Cardiac fibroblast (primary cell): Measurements from ENCODE around the gene TADA1.

Experiments
- DNase-seq, 2 donors: peaks; one replicate each; pipeline versions ENCODE4 v3.0.0 to v3.0.0-alpha.2; 2010; ENCODE audit warnings: low read depth in 2 of 2
- H3K4me3 ChIP-seq, 2 donors: replicated peaks in 1 of 2; 1 replicate in 1 of 2; 2 replicates in 1 of 2; pipeline ENCODE4 v1.5.1; 2011; ENCODE audit warnings: low read depth in 2 of 2, low read length in 2 of 2, mild to moderate bottlenecking in 2 of 2, moderate library complexity in 1 of 2
- TF ChIP-seq, protein P1 (sequence below): IDR thresholded peaks from one replicate; pipeline ENCODE4 v1.5.1; 2011; ENCODE audit warnings: low read depth, mild to moderate bottlenecking, low read length, inconsistent platforms

The TADA1 gene

GRCh38 chr1:166907051-166907450 lies 31.0 kb upstream of the TADA1 start:
- DNase-seq: no peak
- no peak overlapping the region for H3K4me3 ChIP-seq
- TF ChIP-seq, protein P1, sequence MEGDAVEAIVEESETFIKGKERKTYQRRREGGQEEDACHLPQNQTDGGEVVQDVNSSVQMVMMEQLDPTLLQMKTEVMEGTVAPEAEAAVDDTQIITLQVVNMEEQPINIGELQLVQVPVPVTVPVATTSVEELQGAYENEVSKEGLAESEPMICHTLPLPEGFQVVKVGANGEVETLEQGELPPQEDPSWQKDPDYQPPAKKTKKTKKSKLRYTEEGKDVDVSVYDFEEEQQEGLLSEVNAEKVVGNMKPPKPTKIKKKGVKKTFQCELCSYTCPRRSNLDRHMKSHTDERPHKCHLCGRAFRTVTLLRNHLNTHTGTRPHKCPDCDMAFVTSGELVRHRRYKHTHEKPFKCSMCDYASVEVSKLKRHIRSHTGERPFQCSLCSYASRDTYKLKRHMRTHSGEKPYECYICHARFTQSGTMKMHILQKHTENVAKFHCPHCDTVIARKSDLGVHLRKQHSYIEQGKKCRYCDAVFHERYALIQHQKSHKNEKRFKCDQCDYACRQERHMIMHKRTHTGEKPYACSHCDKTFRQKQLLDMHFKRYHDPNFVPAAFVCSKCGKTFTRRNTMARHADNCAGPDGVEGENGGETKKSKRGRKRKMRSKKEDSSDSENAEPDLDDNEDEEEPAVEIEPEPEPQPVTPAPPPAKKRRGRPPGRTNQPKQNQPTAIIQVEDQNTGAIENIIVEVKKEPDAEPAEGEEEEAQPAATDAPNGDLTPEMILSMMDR: no peak

DNA sequence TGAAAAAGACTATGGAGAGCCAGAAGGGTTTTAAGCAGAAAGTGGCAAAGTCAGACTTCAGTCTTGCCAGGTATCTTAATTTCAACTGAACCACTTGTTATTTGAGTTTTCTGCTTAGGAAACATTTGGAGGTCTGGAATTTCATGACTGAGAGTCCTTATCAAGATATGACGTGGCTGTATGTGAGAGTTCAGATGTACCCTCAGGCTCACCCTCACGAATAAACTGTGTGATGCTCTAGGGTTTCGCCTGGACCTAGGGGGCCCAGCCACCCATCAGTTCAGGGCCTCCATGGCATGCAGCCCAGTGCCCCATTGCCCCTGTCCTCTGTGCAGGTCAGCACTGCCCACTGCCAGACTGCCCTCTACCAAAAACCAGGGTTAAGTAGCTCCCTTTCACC lies 30.6 kb upstream of the TADA1 start:
- no peak overlapping the region for H3K4me3 ChIP-seq
- TF ChIP-seq, protein P1: no peak
- no peak for DNase-seq

DNA sequence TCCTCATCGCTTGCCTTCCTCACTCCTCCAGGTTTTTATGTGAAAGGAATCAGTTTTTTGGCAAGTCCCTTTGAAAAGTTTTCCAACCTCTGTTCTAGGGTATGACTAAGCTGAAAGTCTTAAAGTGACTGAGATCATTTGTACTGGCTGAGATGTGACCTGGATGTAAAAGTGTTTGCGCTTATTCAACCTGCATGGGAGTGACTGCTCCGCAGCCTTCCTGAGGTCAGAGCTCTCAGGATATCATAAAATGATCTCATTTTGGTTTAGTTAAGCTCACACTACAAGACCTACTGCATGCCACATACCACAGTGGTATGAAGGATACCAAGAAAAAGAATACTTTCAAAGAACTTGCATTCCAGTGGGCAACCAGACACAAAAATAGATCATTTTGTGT lies 29.8 kb upstream of the TADA1 start:
- H3K4me3 ChIP-seq: no peak overlapping the region
- TF ChIP-seq, protein P1: no peak
- peak; percentile 31 to 47 for DNase-seq

GRCh38 chr1:166905136-166905535 lies 29.1 kb upstream of the TADA1 start:
- TF ChIP-seq, protein P1: no peak
- DNase-seq: no peak
- H3K4me3 ChIP-seq: no peak overlapping the region

- no peak for DNase-seq
- no peak overlapping the region for H3K4me3 ChIP-seq
- TF ChIP-seq, protein P1: no peak
Measured at GRCh38 chr1:166903232-166903631, 27.2 kb upstream of the TADA1 start.

- TF ChIP-seq, protein P1: no peak
- no peak overlapping the region for H3K4me3 ChIP-seq
- DNase-seq: peak in 1 of 2 donors; percentile 56
Measured at GRCh38 chr1:166902279-166902678, 26.2 kb upstream of the TADA1 start.

DNA sequence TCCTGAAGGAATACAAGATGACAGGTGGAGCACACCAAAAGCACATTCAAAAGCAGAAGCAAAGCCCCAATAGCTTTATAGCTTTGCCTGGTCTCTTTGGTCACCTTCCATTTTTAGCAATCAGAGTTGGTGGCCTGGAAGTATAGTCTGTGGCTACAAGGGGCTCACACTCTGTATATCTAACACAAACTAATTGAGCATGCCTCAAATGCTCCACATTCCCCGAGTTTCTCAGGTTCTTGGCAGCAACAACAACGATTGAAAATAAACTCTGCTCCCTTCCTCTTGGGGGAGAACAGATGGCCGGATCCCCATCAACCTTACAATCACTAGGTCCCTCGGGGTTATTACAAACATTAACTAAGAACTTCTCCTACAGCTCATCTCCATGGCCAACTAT lies 24.9 kb upstream of the TADA1 start:
- no peak for DNase-seq
- TF ChIP-seq, protein P1: no peak

More for the DNA sequence above, 24.9 kb upstream of the TADA1 start:
- no peak overlapping the region for H3K4me3 ChIP-seq
